IPS DF 19.7 (cell line): ENCODE measurements around the gene CDH24.

Experiments used
- DNase-seq: peaks from one replicate; pipeline ENCODE4 v3.0.0-alpha.2; 2013; ENCODE audit warnings: low read depth, low spot score

The CDH24 gene

GRCh38 chr14:23066368-23066767 lies 9.0 kb upstream of the CDH24 start:
- no peak for DNase-seq

GRCh38 chr14:23063601-23064000 lies 6.3 kb upstream of the CDH24 start:
- no peak for DNase-seq

- no peak for DNase-seq
These were observed 4.7 kb upstream of the CDH24 start for GRCh38 chr14:23062002-23062401.

GRCh38 chr14:23060536-23061260 lies 3.4 kb upstream of the CDH24 start:
- DNase-seq = no peak

- no peak for DNase-seq
These were observed 1.6 kb upstream of the CDH24 start for GRCh38 chr14:23058654-23059504.

- DNase-seq = peak; percentile 60
These were observed 685 bp upstream of the CDH24 start for GRCh38 chr14:23057757-23058653.

- peak; percentile 68 for DNase-seq
These were observed 970 bp downstream of the CDH24 start for GRCh38 chr14:23056145-23056955.

- DNase-seq = no peak
These were observed 1.6 kb downstream of the CDH24 start for GRCh38 chr14:23055621-23056144.

GRCh38 chr14:23055147-23055550 lies 2.2 kb downstream of the CDH24 start:
- DNase-seq = no peak

GRCh38 chr14:23054000-23054811 lies 3.1 kb downstream of the CDH24 start:
- no peak for DNase-seq

GRCh38 chr14:23053426-23053825 lies 3.9 kb downstream of the CDH24 start:
- DNase-seq = no peak

GRCh38 chr14:23052671-23053070 lies 4.6 kb downstream of the CDH24 start:
- no peak for DNase-seq

- no peak for DNase-seq
These were observed 5.1 kb downstream of the CDH24 start for GRCh38 chr14:23052182-23052623.

GRCh38 chr14:23051141-23052057 lies 5.9 kb downstream of the CDH24 start:
- DNase-seq = no peak

- DNase-seq = no peak
These were observed 8.3 kb downstream of the CDH24 start for GRCh38 chr14:23049011-23049410.

- DNase-seq = no peak
These were observed 9.3 kb downstream of the CDH24 start for GRCh38 chr14:23047751-23048693.

GRCh38 chr14:23047034-23047634 lies 10.2 kb downstream of the CDH24 start:
- DNase-seq = no peak
